Upper lobe of left lung (tissue), 4 donors: ENCODE data around the gene LIPM.

Experiments used
- EP300 ChIP-seq, 4 donors: sonication (generic); formaldehyde crosslinking; IDR thresholded peaks; one replicate each; pipeline ENCODE4 v1.5.1; 2017; ENCODE audit warnings: antibody characterized with exemption in 4 of 4, control low read depth in 2 of 4
- POLR2A ChIP-seq, 4 donors: fragments of 450-650 bp; IDR thresholded peaks; one replicate each; pipeline ENCODE4 v1.5.1; 2016 to 2017; ENCODE audit warnings: antibody characterized with exemption in 4 of 4, mild to moderate bottlenecking in 2 of 4
- POLR2AphosphoS5 ChIP-seq, 2 donors: sonication (generic); formaldehyde crosslinking; IDR thresholded peaks; one replicate each; pipeline ENCODE4 v1.5.1; 2017; ENCODE audit warnings: antibody characterized with exemption in 2 of 2
- TF ChIP-seq, protein P1 (sequence below), 6 experiments: fragments of 450-650 bp in 4 of 6; fragments of 200-600 bp in 2 of 6; sonication (generic) in 2 of 6; IDR thresholded peaks; one replicate each; pipeline ENCODE4 v1.5.1; 2016 to 2019; ENCODE audit warnings: antibody characterized with exemption in 6 of 6

DNA sequence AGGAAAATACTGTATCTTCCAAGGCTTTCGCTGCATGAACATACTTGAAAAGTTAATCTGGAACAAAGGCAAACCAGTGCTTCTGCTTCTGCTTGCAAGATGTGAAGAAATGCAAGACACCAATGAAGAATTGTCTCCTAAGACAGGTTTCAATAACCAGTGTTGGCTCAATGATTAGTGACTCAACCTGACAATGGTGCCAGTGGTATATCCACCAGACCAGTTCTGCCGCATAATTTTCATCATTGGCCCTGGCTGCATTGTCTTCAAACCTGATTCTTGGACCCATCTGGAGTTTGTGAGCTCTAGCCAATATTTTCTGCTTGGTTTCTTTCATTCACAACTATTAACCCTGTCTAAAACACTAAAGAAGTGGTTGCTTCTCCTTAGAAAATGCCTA lies 63.9 kb downstream of the LIPM start:
- TF ChIP-seq, protein P1, sequence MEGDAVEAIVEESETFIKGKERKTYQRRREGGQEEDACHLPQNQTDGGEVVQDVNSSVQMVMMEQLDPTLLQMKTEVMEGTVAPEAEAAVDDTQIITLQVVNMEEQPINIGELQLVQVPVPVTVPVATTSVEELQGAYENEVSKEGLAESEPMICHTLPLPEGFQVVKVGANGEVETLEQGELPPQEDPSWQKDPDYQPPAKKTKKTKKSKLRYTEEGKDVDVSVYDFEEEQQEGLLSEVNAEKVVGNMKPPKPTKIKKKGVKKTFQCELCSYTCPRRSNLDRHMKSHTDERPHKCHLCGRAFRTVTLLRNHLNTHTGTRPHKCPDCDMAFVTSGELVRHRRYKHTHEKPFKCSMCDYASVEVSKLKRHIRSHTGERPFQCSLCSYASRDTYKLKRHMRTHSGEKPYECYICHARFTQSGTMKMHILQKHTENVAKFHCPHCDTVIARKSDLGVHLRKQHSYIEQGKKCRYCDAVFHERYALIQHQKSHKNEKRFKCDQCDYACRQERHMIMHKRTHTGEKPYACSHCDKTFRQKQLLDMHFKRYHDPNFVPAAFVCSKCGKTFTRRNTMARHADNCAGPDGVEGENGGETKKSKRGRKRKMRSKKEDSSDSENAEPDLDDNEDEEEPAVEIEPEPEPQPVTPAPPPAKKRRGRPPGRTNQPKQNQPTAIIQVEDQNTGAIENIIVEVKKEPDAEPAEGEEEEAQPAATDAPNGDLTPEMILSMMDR (IDR thresholded peaks at IDR 0.05): no peak
- TF ChIP-seq POLR2AphosphoS5 (IDR thresholded peaks at IDR 0.05) (no peak), POLR2A (IDR thresholded peaks at IDR 0.05) (no peak), EP300 (IDR thresholded peaks at IDR 0.05) (no peak)
